BLaER1 treated with 17β-estradiol and CSF1 and Interleukin-3, amounts not matched to agents 10 nM and 100 nM (cell line): ENCODE data around the gene SNX27.

Source experiments
- H3K27ac ChIP-seq, 11 experiments: shearing (Covaris generic); formaldehyde crosslinking; 2 replicates each; pipeline ENCODE4 v1.8.1; 2022
- H3K27me3 ChIP-seq, 11 experiments: shearing (Covaris generic); formaldehyde crosslinking; 2 replicates each; pipeline ENCODE4 v1.8.1; 2022
- H3K36me3 ChIP-seq, 11 experiments: shearing (Covaris generic); formaldehyde crosslinking; 2 replicates each; pipeline ENCODE4 v1.8.1; 2022
- H3K4me1 ChIP-seq, 10 experiments: shearing (Covaris generic); formaldehyde crosslinking; 2 replicates each; pipeline ENCODE4 v1.8.1; 2022
- H3K4me2 ChIP-seq, 11 experiments: shearing (Covaris generic); formaldehyde crosslinking; 2 replicates each; pipeline ENCODE4 v1.8.1; 2022
- H3K4me3 ChIP-seq, 10 experiments: shearing (Covaris generic); formaldehyde crosslinking; 2 replicates each; pipeline ENCODE4 v1.8.1; 2022
- H3K9ac ChIP-seq, 11 experiments: shearing (Covaris generic); formaldehyde crosslinking; 2 replicates each; pipeline ENCODE4 v1.8.1; 2022
- H3K9me3 ChIP-seq, 11 experiments: shearing (Covaris generic); formaldehyde crosslinking; replicated peaks in 1 of 11; 2 replicates each; pipeline ENCODE4 v1.8.1; 2022
- H4K20me1 ChIP-seq, 11 experiments: shearing (Covaris generic); formaldehyde crosslinking; 2 replicates each; pipeline ENCODE4 v1.8.1; 2022
- Cebpa-rat ChIP-seq, 11 experiments: shearing (Covaris generic); IDR thresholded peaks; 2 replicates each; pipeline ENCODE4 v1.8.1; 2022

SNX27 gene

GRCh38 chr1:151619489-151620093 is 7.7 kb downstream of the SNX27 start:
- H3K4me2 ChIP-seq: peak overlapping the region in 5 of 11 experiments; percentile 36 to 77 (median 43); a peak in 10 of 22 replicates
- H3K9me3 ChIP-seq: peaks cover 0 to 7% (median 0%) of the 10 kb centered on the region in 11 experiments; a peak in 1 of 22 replicates
- H3K4me1 ChIP-seq: peaks cover 6 to 83% (median 33%) of the 10 kb centered on the region in 10 experiments; a peak in 16 of 20 replicates
- peak overlapping the region in 5 of 11 experiments; percentile 0 to 51 (median 23); a peak in 7 of 22 replicates for H3K27ac ChIP-seq
- peaks cover 13 to 70% (median 37%) of the 10 kb centered on the region in 11 experiments; a peak in 21 of 22 replicates for H3K36me3 ChIP-seq
- H3K27me3 ChIP-seq: no peaks in the 10 kb centered on the region
- H4K20me1 ChIP-seq: peaks cover 19 to 99% (median 73%) of the 10 kb centered on the region in 11 experiments; a peak in 16 of 22 replicates
- peak overlapping the region in 2 of 11 experiments; percentile 13 to 15; a peak in 1 of 22 replicates for H3K9ac ChIP-seq
- no peak for TF ChIP-seq Cebpa-rat (IDR thresholded peaks at IDR 0.05)
- no peak overlapping the region for H3K4me3 ChIP-seq

GRCh38 chr1:151620286-151620685 is 8.4 kb downstream of the SNX27 start:
- TF ChIP-seq Cebpa-rat (IDR thresholded peaks at IDR 0.05): no peak
- peaks cover 0 to 76% (median 26%) of the 10 kb centered on the region in 10 experiments; a peak in 16 of 20 replicates for H3K4me1 ChIP-seq

GRCh38 chr1:151621351-151621750 is 9.5 kb downstream of the SNX27 start:
- Histone ChIP-seq H3K4me2 (peak overlapping the region in 4 of 11 experiments; percentile 36 to 77 (median 59); a peak in 6 of 22 replicates), H3K9me3 (peaks cover 0 to 7% (median 0%) of the 10 kb centered on the region in 11 experiments; a peak in 1 of 22 replicates), H3K36me3 (peaks cover 16 to 68% (median 44%) of the 10 kb centered on the region in 11 experiments; a peak in 21 of 22 replicates), H3K4me1 (peaks cover 0 to 66% (median 22%) of the 10 kb centered on the region in 10 experiments; a peak in 14 of 20 replicates), H3K9ac (0 out of 22 replicates have a peak overlapping the region, but pooled peaks of 1 of the 11 experiments have one; percentile 7), H3K27ac (peak overlapping the region in 2 of 11 experiments; percentile 33 to 53; a peak in 1 of 22 replicates), H3K27me3 (no peaks in the 10 kb centered on the region), H4K20me1 (peaks cover 16 to 99% (median 57%) of the 10 kb centered on the region in 11 experiments; a peak in 16 of 22 replicates), H3K4me3 (no peak overlapping the region)
- TF ChIP-seq Cebpa-rat (IDR thresholded peaks at IDR 0.05): no peak

More at GRCh38 chr1:151620286-151620685, 8.4 kb downstream of the SNX27 start:
- Histone ChIP-seq H3K27me3 (no peaks in the 10 kb centered on the region), H3K36me3 (peaks cover 19 to 70% (median 38%) of the 10 kb centered on the region in 11 experiments), H3K9me3 (peaks cover 0 to 7% (median 0%) of the 10 kb centered on the region in 11 experiments; a peak in 1 of 22 replicates), H4K20me1 (peaks cover 18 to 99% (median 67%) of the 10 kb centered on the region in 11 experiments; a peak in 16 of 22 replicates), H3K9ac (peak overlapping the region in 1 of 11 experiments; percentile 3; a peak in 1 of 22 replicates), H3K27ac (peak overlapping the region in 5 of 11 experiments; percentile 0 to 51 (median 13); a peak in 6 of 22 replicates), H3K4me3 (no peak overlapping the region), H3K4me2 (peak overlapping the region in 5 of 11 experiments; percentile 2 to 77 (median 43); a peak in 9 of 22 replicates)

GRCh38 chr1:151624783-151625182 is 12.9 kb downstream of the SNX27 start:
- peaks cover 0 to 7% (median 0%) of the 10 kb centered on the region in 11 experiments; a peak in 1 of 22 replicates for H3K9me3 ChIP-seq
- no peak overlapping the region for H3K4me2 ChIP-seq
- H3K27me3 ChIP-seq: no peaks in the 10 kb centered on the region
- H3K9ac ChIP-seq: no peak overlapping the region
- H3K4me1 ChIP-seq: peaks cover 0 to 39% (median 13%) of the 10 kb centered on the region in 10 experiments; a peak in 12 of 20 replicates
- H3K4me3 ChIP-seq: no peak overlapping the region
- peaks cover 10 to 96% (median 32%) of the 10 kb centered on the region in 11 experiments; a peak in 14 of 22 replicates for H4K20me1 ChIP-seq
- H3K27ac ChIP-seq: no peak overlapping the region
- peaks cover 14 to 55% (median 42%) of the 10 kb centered on the region in 11 experiments; a peak in 21 of 22 replicates for H3K36me3 ChIP-seq
- no peak for TF ChIP-seq Cebpa-rat (IDR thresholded peaks at IDR 0.05)

- Histone ChIP-seq H4K20me1 (peaks cover 0 to 87% (median 12%) of the 10 kb centered on the region in 11 experiments; a peak in 11 of 22 replicates), H3K36me3 (peaks cover 14 to 55% (median 42%) of the 10 kb centered on the region in 11 experiments; a peak in 21 of 22 replicates), H3K9ac (no peak overlapping the region), H3K9me3 (peaks cover 0 to 7% (median 0%) of the 10 kb centered on the region in 11 experiments; a peak in 1 of 22 replicates), H3K4me2 (peak overlapping the region in 2 of 11 experiments; percentile 1 to 7; a peak in 1 of 22 replicates), H3K27me3 (no peaks in the 10 kb centered on the region), H3K27ac (no peak overlapping the region; a peak in 1 of 22 replicates), H3K4me3 (no peak overlapping the region), H3K4me1 (peaks cover 0 to 18% (median 0%) of the 10 kb centered on the region in 10 experiments; a peak in 6 of 20 replicates)
- no peak for TF ChIP-seq Cebpa-rat (IDR thresholded peaks at IDR 0.05)
These were observed 15.0 kb downstream of the SNX27 start for GRCh38 chr1:151626740-151627334.

GRCh38 chr1:151629278-151629677 is 17.4 kb downstream of the SNX27 start:
- no peaks in the 10 kb centered on the region for H3K27me3 ChIP-seq
- peaks cover 0 to 79% (median 12%) of the 10 kb centered on the region in 11 experiments; a peak in 10 of 22 replicates for H4K20me1 ChIP-seq
- H3K4me3 ChIP-seq: no peak overlapping the region

GRCh38 chr1:151635479-151636072 is 23.7 kb downstream of the SNX27 start:
- no peak for TF ChIP-seq Cebpa-rat (IDR thresholded peaks at IDR 0.05)
- peak overlapping the region in 3 of 11 experiments; percentile 6 to 30 (median 19); a peak in 2 of 22 replicates for H3K27ac ChIP-seq
- H3K36me3 ChIP-seq: peaks cover 11 to 24% (median 20%) of the 10 kb centered on the region in 11 experiments; a peak in 20 of 22 replicates
- peak overlapping the region in 4 of 11 experiments; percentile 2 to 68 (median 53); a peak in 6 of 22 replicates for H3K4me2 ChIP-seq
- H3K9ac ChIP-seq: no peak overlapping the region; a peak in 1 of 22 replicates
- no peaks in the 10 kb centered on the region for H3K27me3 ChIP-seq
- H3K9me3 ChIP-seq: peaks cover 0 to 3% (median 0%) of the 10 kb centered on the region in 11 experiments; a peak in 1 of 22 replicates
- peaks cover 0 to 80% (median 5%) of the 10 kb centered on the region in 11 experiments; a peak in 8 of 22 replicates for H4K20me1 ChIP-seq
- peaks cover 5 to 61% (median 19%) of the 10 kb centered on the region in 10 experiments; a peak in 18 of 20 replicates for H3K4me1 ChIP-seq
- no peak overlapping the region for H3K4me3 ChIP-seq

More at GRCh38 chr1:151629278-151629677, 17.4 kb downstream of the SNX27 start:
- H3K9me3 ChIP-seq: no peaks in the 10 kb centered on the region
- no peak overlapping the region for H3K9ac ChIP-seq
- TF ChIP-seq Cebpa-rat (IDR thresholded peaks at IDR 0.05): no peak
- H3K4me2 ChIP-seq: no peak overlapping the region
- peaks cover 0 to 37% (median 25%) of the 10 kb centered on the region in 11 experiments; a peak in 19 of 22 replicates for H3K36me3 ChIP-seq
- peaks cover 0 to 8% (median 0%) of the 10 kb centered on the region in 10 experiments; a peak in 4 of 20 replicates for H3K4me1 ChIP-seq
- H3K27ac ChIP-seq: no peak overlapping the region
